NCI-H1694 treated with DMSO at 0.1 percent for 48 hours (cell line): ENCODE results near the gene WDR4.
"Not testable (repeated sequence)": the region's sequence is repeated elsewhere in the genome, so short reads cannot be mapped to it uniquely, and the experiment has no call there.

Source experiments
- DNase-seq: peaks from one replicate; lab custom pipeline; 2025; lab: John Stamatoyannopoulos, UW

WDR4 gene

DNA sequence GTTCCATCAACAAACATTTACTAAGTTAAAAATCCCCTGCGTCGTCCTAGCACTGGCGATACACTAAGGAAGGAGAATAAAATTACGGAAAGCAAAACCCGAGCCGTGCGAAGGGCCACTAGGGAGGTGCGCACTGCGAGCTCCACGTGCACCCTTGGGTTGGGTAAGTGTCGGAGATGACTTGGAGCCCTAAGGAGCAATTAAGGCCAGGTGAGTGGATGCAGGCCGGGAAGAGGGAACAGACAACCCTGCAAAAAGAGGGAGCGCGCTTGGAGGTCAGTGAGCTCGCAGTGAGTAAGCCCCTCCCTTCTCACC lies 704 bp downstream of the WDR4 start:
- no peak for DNase-seq

DNA sequence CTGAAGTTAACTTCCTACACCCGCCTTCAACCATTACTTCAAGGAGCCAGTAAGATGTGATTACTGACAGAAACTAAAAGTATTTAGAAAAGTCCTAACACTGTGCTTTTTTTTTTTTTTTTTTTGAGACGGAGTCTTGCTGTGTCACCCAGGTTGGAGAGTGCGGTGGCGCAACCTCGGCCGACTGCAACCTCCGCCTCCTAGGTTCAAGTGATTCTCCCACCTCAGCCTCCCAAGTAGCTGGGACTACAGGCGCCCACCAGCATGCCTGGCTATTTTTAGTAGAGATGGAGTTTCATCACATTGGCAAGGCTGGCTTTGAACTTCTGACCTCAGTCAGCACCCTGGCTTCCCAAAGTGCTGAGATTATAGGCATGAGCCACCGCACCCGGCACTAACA lies 3.5 kb downstream of the WDR4 start:
- not testable (repeated sequence) for DNase-seq

DNA sequence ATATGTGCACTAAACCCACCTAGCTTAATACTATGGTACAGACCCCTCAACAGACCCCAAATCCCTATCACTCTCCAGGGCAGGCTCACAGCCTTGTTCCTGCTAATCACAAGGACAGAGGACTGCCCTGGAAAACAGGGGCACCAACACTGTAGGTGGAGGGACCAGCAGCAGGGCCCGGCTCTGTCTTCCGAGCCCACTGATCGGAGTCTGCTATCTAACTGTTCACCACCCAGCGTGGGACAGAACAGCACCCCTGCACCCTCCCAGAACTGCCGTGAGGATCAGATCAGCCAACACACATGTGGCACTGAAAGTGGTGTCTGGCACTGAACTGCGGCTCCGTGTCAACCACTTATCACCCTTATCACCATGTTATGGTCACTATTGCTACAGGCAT lies 6.2 kb downstream of the WDR4 start:
- DNase-seq = no peak

DNA sequence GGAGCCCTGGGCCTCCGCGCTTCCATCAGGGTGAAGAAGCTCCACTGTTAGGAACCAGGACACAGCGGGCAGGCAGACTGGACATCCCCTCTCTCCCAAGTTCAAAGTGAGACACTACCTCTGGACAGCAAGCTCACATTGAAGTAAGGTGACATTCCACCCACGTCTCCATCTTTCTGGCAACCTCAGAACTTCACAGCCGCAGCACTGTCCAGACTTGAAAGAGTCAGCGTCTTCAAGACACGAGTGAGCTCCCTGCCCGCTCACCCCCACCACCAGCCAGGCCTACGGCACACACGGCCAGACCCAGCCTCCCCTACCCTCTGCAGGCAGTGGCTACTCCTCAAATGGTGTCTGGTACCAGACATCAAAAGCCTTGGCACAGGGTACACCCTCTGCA lies 11.1 kb downstream of the WDR4 start:
- DNase-seq = no peak

DNA sequence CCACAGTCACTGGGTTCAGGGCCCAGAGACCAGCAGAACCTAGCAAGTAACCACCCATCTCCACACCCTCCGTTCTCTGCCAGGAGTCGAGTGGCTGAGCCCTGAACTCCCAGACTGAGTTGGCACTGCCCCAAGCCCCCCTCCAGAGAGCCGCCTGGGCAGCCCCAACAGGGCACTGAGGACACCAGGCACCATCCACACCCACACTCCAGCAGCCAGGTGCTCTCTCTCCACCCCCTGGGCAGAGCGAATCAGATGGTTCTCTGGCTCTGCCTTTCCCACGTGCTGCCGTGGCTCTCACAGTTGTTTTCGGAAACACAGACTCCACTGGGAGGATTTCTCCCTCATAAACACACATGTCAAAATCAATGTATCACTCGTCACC lies 13.6 kb downstream of the WDR4 start:
- DNase-seq = peak; percentile 19

DNA sequence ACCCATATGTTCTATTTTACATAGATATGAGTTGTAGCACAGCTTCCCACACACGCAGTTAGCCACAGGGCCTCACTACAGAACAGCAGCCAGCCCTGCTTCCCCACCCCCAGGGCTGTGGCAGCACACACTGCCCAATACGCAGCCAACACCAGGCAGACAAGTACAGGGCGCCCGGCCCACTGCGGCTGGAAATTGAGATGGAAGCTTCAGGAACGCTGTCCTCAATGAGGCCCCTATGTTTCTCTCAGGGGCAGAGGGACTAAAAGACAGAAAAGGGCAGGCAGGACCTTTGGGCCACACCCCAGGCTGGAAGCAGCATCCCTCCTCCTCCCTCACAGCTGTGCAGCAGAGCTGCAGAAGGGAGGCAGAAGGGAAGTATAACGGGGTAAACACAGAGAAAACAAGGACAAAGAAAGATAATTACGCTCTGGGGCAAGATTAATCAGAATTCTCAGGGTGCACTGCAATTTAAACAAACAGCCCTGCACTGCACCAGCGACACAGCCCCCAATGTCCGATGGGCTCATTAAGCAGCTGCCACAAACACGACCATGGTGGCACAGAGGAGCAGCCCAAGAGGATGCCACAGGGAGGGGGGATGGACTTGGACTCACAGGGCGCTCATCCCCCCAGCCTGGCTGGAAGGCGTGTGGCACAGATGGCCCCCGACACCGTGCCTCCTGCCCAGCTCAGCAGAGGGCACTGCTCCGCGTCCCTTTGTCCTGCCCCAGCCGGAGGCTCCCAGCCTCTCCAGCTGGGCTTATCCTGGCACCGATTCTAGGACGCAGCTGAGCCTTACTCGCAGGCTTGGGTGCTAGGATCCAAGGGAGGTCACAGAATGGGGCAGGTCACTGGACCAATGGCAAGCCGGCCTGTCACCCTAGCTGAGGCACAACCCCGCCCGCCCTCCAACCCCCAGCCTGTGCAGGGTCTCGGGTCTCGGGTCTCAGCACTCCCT lies 14.2 kb downstream of the WDR4 start:
- peak; percentile 64 for DNase-seq

DNA sequence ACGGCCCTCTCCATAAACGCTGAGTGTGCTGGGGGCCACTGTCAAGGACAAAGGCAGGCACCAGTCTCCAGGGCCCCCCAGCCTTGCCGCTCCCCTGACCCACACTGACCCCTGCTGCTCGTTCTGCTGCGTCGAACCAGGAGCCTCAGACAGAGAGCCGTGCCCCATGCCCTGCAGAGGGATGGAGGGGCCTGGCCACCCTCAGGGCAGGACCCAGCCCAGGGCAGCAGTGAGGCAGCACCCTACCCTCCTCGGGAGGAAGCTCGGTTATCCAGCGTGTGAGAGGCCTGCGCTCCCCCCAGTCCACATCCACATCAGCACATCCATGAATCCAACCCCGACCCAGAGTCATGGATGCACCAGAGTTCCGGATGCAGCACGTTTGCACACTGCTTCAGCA lies 15.1 kb downstream of the WDR4 start:
- DNase-seq = no peak

DNA sequence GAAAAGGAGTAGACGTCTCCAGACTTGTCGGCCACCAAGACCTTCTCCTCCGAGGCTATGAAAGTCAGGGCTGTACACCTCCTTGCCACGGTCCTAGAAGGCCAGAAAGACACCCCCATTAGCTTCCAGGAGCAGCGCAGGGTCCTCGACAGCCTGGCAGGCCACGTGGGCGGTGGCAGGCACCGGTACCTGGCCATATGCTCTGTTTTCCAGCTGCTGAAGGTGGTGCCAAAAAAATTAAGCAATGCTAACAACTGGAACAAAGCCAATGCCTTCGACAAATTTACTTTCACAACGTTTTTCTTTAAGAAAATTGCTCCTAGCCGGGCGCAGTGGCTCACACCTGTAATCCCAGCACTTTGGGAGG lies 15.9 kb downstream of the WDR4 start:
- no peak for DNase-seq

DNA sequence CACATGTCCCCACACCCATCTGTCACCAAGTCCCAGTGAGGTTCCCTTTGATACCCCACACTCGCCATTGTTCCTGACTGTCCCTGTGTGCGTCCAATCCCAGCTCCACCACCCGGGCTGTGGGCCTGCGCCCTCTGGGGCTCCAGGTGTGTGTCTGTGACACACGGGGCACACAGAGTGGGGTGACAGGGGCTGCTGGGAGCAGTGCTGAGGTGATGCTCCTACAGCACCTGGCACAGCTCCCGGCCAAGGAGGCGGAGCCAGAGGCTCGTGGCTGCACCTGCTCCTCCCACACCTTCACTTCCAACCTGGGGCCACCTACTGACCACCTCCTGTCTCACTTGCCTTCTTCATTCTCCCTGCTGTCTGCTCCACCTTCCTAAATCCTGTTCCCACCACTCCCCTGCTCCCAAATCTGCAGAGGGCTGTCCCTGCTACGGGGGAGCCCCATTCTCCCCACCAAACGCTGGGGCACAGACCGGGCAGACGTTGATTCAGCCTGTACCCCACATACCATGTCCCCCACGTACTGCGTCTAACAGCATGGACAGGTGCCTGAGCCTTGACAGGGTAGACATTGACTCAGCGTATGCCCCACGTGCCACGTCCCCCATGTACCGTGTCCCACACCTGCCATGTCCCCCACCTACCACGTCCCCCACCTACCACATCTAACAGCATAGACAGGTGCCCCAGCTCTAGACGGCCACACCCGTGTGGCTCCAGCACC lies 16.4 kb downstream of the WDR4 start:
- DNase-seq = no peak

DNA sequence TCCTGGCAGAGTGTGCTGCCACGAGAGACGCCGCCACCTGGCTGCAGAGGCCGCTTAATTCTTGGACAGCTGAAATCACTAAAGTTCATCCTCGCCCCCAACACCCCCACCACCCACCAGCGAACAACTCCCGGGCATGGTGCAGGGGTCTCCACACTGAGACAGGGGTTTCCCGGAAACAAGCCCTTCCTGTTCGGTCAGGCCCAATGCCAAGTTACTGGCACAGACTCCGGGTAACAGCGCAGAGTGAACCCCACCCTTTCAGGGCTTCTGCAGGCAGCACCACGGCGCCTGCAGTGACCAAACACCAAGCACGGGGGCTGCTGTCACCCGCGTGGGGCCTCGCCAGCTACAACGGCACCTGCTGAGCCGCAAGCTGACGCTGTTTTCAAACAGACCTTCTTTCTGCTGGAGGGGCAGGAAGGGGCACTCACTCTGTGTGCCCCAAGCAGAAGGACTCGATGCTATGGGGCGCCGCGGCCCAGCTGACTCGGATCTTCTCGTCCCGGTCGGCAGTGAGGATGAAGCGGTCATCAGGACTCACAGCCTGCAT lies 17.4 kb downstream of the WDR4 start:
- no peak for DNase-seq

DNA sequence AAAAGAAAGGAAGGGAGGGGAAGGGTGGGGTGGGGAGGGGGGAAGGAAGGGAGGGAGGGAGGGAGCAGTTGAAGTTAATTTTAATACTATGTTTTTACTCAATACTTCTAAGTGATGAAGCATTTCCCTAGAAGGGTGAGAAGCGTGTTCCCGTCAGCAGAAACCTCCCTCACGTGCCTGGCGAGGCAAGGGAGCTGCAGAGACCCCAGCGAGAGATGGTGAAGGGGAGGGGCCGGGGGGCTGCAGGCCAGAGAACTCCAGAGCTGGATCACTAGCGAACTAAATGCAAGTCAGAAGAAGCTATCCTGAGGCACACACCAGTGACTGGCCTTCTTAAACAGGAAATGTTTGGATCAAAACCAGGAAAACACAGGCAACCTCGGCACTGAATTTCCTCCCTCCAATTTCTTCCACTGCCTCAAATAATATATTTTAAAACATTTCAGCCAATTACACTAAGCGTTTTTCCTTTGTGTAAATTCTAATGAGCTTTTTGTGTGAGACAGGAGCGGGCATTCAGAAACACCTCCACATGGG lies 18.0 kb downstream of the WDR4 start:
- DNase-seq = no peak

DNA sequence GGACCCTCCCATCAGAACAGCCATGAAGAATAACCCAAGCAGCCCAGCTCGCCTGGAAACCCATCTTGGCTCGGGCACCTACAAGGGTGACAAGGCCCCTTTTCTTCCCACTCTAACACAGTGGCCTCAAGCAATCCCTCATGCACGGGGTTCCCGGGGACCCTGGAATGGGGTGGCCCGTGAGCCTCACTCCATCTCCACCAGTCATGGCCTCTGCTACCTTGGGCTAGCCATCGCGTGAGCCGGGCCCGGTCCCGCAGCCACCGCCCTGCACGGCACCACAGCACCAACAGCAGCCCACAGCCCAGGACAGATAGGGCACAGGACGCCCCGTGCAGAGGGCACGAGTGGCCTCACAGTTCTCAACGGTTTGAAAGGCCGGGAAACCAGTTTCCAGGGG lies 19.0 kb downstream of the WDR4 start:
- no peak for DNase-seq

DNA sequence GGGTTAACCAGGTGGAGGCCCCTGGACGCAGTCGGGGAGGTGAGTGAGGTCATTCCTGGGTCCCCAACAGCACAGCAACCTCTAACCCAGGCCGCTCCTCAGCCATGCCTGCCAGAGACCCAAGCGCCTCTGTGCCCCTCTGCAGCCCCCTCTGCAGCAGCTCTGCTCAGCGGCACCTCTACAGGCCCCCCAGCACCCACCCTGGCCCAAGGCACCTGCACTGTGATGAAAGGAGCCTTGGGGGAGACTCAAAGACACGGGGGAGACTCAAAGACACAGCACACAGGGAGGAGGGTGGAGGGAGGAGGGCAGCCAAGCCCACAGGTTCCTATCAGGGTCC lies 19.5 kb downstream of the WDR4 start:
- no peak for DNase-seq

DNA sequence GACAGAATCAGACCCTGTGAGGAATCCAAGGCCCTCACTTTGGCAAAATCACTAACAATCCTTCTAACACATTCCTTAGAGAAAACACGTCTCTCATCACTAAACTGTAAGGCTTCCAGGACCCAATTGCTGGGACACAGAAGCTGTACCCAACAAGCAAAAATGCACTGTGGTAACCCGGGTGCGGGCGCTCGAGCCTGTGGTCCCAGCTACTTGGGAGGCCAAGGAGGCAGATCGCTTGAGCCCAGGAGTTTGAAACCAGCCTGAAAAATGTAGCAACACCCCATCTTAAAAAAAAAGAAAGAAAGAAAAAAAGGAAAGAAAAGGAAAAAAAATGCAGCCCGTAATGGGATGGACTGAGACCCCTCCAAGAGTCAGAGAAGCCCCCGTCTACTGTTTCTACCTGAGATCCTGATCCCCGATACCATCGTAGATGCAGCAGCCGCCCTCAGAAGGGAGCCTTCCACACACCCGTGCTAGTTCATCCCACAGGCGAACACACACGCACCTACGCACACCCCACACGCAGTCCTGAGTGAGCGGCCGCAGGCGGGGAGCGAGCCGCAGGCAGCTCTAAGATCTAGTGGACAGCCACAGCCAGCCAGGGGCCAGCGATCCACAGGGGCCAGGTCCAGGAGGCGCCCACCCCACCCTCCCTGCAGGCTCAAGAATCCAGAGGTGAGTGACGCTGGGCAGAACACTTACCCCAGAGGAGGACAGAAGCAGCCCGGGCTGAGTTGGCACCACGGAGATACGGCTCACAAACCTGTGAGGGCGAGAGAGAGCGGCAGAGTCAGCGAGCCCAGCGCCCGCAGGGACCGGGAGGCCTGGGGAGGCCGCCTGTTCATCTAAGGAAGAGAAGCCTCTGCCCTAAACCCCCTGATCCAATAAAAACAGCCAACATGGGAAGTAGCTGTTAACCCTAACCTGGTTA lies 20.1 kb downstream of the WDR4 start:
- no peak for DNase-seq

DNA sequence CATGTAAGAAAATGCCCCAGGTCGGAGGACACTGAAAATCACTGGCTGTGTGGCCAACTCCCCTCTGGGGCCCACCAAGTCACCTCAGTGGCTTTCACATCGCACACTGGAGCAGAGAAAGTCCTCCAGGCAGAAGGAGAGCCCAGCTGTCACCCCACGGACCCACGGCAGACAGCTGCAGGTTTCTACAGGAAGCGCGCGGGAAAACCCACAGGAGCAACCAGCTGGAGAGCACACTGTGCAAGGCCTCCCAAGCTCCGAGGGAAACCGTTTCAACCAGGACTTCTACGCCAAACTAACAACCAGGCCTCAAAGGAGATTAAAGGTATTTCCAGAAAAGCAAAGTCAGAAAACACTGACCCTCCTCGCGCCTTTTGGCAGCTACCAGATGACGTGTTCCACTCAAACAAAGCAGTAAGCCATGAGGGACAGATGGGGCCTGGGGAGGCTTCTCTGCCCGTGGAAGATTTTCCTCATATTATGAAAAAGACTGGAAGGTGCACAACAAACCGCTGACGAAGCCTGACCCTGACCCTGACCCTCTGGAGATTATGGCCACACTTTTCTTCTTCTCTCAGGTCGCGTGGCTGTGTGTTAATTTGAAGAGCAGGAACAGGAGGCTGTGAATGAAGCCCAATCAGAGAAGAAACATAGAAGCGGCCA lies 21.0 kb downstream of the WDR4 start:
- no peak for DNase-seq

DNA sequence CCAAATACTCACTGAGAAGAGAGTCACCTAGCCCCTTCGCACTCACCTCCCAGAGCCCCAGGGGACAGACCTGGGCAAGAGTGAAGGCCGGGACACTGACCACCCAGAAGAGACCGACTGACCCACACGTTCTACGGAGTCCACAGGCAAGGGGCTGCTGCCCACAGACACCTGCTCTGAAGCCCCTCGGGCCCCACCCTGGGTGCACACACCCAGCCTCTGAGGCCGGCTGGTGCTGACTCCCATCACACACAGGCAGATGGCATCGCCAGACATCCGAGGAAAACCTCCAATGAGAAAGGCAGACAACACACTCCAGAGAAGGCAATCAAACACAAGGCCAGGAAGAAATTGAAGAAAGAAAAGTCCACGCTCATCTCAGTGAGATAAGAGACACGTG lies 22.1 kb downstream of the WDR4 start:
- no peak for DNase-seq

DNA sequence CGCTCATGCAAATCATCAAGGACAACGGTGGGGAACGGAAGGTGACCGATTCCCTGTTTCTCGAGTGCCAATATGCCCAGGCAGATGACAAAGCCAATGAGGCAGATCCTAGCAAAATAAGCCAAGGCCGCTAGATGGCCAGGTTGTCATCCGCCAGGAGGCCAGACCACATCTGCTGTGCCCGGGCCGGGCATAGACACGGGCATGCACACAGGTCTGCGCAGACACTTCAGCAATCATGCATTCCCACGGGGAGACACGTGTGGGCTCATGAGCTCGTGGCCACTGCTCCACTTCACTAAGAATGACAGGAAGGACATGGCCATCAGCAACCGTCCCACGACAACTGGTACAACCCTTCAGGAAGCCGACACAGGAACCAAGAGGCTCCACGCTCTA lies 23.4 kb downstream of the WDR4 start:
- DNase-seq = no peak

DNA sequence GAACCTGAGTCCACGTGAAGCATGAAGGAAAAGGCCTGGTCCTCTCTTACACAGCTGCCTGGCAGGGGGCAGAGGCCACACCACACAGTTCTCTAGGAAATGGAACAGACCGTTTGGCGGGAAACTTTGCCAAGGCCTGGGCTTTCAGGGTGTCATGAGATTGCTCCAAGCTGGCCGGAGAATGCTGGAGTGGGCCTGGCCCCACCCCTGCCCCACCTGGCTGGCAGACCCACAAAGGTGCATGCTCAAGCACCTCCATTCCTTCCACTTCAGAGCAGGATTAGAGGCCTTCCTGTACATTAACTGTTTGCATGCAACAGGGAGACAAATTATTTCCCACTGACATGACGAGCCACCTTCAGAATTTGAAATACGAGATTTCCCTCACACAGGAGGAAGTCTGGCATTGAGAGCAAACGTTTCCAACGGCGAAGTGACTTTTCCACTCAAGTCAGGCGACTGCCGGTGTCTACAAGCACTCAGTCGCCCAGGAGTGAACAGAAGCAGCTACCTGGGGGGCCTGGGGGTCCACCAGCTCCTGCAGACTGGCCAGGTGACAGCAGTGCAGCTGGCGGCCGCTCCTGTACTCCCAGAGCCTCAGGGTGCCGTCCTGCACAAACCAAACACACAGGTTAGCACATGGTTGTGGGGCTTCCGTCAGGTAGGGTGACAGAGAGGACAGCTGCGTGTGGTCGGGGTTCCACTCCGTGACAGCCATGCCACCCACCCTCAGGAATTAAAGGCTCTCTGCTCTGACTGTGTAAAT lies 24.0 kb downstream of the WDR4 start:
- DNase-seq = no peak

DNA sequence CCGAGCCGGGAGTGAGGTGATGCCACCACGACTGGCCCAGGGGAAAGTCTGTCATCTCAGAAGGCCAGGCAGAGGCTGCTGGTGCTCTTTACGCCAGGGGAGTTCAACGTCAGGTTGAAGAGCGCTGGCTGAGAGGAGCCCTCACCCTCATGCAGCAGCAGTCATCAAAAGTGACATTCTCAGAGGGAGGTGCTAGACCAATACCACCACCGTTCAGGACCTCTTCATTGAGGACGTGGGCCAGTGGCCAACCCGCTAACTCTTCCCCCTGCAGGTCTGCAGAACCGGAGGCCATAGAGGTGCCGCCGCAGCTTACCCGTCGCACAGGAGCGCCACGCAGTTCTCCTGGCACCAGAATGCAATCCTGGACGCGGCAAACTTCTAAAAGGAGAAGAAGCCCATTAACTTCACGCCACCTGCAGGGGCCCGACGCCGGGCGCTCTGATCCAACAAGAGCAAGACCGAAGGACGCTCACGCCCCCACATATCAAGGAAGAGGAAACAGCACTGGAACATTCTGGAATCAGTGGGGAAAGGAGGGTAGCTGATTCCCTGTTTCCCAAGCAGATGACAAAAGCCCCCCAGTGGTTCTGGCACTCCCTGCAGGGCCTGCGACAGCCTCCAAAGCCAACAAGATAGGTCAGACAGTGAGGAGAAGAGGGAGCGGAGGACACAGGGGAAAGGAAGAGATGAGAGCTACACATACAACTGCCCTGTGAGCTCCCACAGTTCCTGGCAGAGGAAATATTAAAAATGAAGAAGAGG lies 24.9 kb downstream of the WDR4 start:
- no peak for DNase-seq

DNA sequence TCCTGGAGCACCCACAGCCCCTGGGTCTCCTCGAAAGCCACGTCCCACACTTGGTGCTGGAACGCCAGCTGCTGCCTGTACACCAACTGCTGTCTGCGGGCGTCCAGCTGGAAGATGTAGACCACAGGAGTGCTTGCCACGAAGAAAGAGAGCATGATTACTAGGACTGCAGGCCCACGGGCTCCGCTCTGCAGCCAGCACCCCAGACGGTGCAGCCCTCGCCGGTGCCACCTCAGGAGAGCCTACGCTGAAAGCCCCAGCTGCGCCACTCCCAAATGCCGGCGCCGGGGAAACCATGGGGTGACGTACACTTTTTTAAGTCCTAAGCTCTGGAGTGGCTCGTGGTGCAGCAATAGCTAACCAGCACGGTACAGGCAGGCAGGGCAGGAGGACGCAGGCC lies 25.7 kb downstream of the WDR4 start:
- no peak for DNase-seq
